HG02642 (cell line): ENCODE data around the gene ZNF432.
A peak's percentile ranks its signal among the peaks of the same experiment; 100 is the strongest.
"Not testable (repeated sequence)": the region's sequence is repeated elsewhere in the genome, so short reads cannot be mapped to it uniquely, and the experiment has no call there.

Source experiments
- ATAC-seq: cut with Tn5 transposase; IDR thresholded peaks from one replicate; pipeline ENCODE4 v1.9.1; 2021; ENCODE audit warnings: mild to moderate bottlenecking; ENCODE audit not compliant: unreplicated experiment, poor library complexity

Gene ZNF432

DNA sequence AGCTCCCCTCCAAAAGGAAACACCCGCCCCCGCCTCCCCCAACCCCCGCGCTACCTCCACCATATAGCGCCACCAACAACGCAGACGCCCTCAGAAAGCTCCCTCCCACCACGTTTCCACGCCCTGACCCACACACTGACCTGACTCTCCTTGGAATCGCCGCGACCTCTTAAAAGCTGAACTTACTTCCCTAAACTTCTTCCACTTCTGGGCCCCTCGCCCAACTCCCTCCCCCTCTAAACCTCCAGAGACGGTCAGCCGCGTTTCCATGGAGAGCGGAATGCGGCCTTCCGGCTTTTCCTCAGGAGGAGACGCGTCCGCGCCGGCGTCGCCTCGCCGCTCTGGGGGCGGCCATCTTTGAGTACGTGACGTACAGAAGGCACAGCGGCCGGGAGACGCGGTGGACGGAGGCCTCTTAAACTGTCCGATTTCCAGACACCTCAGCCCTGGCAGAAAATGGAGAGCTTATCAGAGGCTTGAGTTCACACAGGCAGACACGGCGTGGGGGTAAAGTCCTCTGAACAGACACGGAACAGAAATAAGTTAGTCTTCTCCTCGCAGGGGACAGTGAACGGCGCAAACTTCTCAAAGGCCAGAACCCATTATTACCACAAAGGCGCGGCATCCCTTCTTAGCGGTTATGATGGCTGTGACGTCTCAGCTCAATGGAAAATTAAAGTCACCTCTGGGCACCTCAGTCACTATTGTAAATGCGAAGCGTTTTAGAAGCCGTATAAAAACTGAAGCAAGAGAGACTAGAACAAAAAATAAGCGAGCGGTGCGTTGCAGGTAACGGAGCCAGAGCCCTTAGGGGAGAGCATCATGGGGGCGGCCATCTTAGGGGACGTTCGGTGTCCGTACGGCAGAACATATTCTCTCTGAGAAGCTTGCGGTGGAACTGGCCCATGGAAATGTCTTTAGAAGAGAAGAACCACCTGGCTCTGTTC is at the start of gene ZNF432:
Gene ZNF432 (minus strand): TSS at position 284 of the 947 bp plus-strand sequence. CDS start 1,970 bp downstream, outside the sequence.
- peak; percentile 94 for ATAC-seq

DNA sequence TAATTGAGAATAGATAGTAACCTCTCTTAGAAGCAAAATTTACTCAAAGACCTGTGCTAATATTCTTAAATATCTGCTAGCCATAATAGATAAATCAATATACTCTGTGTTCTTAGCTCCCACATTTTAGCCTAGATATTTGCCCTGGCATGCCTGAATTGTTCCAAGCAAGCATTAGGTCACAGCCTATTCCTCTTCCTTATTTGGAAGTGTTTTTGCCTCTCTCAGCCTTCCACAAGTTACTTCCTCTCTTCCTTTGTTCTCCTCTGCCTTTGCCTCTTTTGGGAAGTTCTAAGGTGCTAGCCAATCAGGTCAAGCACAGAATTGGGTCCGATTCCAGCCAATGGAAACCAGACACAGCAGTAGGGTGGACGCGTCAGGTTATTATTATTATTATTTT is 47.8 kb upstream of the ZNF432 start:
- not testable (repeated sequence) for ATAC-seq

DNA sequence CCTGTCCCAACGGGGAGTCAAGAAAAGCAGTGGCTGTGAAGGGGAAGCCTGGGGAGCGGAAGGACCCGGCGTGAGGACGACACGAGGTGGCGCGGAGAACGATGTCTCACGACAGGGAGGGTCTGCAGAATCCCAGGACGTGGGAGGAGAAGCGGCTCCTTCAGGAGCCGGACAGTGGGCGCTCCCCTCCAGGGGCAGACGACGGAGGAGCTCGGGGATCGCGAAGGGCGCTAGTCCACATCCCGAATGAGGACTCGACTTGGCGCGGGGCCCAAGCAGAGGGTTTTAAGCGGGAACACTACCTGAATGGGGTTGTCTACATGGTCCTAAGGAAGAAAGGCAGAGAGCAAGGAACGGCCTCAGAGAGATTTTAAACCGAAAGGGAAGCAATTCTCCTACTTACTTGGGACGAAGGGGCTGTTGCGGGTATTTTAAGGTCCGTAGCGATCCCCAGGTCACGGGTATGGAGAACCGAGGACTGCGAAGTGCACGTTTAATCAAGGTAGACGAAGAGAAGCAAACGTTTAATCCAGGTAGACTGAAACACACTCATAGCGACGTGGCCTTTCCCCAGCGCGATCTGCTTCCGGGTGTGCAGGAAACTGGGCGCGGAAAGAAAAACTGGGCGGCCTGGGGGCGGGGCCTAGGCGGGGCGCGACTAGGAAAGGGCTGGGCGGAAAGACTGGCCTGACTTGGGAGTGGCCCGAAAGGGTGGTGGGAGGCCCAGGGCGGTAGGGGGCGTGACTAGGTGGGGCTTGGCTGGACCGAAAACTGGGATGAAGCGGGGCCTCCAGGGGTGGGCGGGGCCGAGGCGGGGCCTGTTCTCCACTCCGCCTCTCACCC is 46.8 kb upstream of the ZNF432 start, which contains the start of gene ZNF841:
Gene ZNF841 (minus strand): TSS at position 594 of the 843 bp plus-strand sequence. CDS start 10,964 bp downstream, outside the sequence.
- ATAC-seq = peak; percentile 96

DNA sequence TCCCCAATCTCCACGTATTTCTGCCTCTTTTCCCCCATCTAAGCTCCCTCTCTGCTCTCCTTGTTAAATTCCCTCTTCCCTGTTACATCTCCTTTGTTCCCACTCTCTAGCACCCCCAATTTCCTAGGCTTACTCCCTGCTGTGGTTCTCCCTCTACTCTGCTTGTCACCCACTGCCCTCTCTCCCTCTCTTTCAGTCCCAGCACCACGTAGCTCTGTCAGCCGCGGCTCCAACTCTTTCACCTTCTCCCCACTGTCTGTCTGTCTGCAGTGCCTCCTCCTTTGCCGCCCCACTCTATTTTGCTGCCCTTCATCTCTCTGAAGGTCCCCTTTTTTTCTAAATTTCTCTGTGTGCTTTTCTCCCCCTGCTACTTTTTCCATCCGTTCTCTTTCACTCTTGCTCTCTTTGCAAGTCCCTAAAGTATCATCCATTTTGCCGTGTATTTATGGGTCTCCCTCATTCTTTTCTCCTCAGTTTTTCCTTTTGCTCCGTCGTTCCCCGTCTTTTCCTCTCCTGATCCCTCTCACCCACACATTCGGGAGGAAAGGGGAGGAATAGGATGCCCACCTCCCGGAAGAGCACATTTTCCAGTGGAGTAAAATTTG is 46.0 kb upstream of the ZNF432 start:
- ATAC-seq = no peak

DNA sequence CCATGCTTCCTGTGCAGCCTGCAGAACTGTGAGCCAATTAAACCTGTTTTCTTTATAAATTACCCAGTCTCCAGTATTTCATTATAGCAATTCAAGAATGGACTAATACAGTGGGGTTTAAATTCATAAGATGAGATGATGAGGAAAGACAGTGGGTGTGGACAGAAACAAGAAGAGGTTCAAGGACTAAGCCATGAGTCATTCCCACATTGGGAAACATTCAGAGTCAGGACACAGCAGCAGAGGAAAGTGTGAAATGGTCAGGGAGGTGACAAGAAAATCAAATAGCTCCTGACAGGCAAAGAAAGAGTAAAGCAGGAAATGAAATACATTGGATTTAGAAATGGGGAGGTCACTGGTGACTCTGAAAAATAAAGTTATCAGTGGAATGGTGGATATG is 37.8 kb upstream of the ZNF432 start:
- no peak for ATAC-seq

DNA sequence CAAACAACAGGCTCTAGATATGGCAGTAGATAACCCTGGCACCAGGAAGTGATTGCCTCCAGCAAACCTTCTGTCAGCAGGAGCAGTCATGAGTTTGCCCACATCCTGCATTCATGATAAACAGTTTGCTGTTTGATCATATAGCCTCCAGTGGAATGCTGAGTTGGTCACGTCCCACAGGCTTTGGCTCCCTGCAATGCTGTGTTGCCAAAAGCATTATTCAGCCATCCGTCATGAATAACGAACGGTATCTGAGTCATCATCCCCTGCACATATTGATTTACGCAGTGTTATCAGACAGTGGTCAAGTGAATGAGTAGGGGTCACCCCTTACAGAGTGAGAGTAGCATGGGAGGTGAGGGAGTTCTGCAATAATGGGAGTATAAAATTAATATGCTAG is 21.9 kb upstream of the ZNF432 start:
- no peak for ATAC-seq

DNA sequence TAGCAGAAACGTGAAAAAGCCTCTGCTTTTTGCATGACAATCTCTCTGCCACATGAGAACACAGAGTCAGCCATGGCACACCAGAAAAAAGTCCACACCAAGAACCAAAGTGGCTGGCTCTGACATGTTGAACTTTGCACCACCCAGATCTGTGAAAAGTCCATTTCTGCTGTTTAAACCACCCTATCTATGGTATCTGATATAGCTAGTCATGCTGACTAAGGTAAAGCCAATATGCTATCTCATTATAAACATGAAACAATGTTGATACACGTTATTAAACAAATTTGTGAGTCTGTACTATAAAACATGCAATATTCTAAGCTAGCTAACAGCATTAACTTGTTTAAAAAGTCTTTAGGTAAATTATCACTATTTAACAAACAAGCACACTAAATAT is 21.0 kb upstream of the ZNF432 start:
- ATAC-seq = no peak

DNA sequence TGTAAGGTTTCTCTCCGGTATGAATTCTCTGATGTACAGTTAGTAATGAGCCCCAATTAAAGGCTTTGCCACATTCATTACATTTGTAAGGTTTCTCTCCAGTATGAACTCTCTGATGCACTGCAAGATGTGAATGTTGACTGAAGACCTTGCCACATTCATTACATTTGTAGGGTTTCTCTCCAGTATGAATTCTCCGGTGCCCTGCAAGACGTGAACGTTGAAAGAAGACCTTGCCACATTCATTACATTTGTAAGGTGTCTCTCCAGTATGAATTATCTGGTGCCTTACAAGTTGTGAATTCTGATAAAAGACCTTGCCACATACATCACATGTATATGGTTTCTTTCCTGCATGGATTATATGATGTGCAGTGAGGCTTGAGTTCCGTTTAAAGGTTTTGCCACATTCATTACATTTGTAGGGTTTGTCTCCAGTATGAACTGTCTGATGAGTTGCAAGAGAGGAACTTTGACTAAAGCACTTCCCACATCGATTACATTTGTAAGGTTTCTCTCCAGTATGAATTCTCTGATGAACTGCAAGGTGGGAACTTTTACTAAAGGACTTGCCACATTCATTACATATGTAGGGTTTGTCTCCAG is 17.7 kb upstream of the ZNF432 start:
- no peak for ATAC-seq

DNA sequence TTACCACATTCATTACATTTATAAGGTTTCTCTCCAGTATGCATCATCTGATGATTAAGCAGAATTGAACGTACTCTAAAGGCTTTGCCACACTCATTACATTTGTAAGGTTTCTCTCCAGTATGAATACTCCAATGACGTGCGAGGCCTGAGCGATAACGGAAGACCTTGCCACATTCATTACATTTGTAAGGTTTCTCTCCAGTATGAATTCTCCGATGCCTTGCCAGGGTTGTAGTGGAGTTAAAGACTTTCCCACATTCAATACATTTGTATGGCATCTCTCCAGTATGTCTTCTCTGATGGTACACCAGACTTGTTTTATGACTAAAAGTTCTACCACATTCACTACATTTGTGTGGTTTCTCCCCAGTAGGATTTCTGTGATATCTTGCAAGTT is 16.8 kb upstream of the ZNF432 start:
- no peak for ATAC-seq

DNA sequence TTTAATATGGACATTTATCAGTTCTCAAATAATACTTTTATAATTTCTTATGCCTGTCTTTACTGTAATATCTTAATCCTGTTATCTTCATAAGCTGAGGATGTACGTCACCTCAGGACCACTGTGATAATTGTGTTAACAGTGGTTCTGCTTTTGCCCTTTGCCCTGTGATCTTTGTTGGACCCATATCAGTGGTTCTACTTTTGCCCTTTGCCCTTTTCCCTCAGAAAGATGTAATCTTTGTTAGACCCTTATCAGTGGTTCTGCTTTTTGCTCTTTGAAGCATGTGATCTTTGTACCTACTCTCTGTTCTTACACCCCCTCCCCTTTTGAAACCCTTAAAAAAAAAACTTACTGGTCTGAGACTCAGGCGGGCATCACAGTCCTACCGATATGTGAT is 7.8 kb upstream of the ZNF432 start:
- not testable (repeated sequence) for ATAC-seq

DNA sequence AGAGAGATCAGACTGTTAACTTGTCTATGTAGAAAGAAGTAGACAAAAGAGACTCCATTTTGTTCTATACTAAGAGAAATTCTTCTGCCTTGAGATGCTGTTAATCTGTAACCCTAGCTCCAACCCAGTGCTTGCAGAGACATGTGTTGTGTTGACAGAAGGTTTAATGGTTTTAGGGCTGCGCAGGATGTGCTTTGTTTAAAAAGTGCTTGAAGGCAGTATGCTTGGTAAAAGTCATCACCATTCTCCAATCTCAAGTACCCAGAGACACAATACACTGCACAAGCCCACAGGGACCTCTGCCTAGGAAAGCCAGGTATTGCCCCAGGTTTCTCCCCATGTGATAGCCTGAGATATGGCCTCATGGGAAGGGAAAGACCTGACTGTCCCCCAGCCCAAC is 3.1 kb upstream of the ZNF432 start:
- ATAC-seq = not testable (repeated sequence)

DNA sequence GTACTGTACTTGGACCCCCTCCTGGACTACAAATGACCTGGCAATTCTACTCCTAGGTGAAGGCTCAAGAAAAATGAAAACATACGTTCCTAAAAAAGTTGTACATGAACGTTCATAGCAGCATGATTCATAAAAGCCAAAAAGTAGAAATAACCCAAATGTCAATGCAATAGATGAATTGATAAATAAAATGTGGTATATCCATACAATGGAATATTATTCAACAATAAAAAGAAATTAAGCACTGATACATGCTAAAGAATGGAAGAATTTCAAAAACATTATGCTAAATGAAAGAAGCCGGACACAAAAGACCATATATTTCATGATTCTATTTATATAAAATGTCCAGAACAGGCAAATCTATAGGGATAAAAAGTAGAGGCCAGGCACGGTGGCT is 9.5 kb downstream of the ZNF432 start:
- no peak for ATAC-seq

DNA sequence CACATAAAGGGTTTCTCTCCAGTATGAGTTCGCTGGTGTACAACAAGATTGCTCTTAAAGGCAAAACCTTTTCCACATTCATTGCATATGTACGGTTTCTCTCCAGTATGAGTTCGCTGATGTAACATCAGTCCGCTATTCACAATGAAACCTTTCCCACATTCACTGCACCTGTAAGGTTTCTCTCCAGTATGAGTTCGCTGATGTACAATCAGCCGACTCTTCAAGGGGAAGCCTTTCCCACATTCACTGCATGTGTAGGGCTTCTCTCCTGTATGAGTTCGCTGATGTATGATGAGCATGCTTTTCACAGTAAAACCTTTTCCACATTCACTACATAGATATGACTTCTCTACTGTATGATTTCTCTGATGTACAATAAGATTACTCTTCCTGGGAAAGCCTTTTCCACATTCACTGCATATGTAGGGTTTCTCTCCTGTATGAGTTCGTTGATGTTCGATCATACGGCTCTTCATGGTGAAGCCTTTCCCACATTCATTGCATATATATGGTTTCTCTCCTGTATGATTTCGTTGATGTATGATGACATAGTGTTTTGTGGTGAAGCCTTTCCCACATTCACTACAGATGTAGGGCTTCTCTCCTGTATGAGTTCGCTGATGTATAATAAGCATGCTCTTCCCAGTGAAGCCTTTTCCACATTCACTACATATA is 14.4 kb downstream of the ZNF432 start:
- ATAC-seq = no peak

DNA sequence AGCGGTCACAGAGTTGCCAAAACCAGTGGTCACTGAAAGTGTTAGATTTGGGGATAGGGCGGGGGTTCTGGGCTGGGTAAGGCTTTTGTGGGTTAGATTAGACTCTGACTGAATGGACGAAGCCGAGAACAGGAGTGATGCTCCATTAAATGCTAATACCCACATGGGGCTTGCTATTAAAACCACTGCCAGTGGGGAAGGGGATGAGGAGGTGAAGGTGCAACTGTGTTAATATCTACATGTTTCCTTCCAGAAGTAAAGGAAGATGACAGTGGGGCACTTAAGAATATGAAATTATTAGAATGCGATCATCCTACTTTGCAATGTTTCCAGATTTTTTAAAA is 19.9 kb downstream of the ZNF432 start:
- ATAC-seq = peak; percentile 21

DNA sequence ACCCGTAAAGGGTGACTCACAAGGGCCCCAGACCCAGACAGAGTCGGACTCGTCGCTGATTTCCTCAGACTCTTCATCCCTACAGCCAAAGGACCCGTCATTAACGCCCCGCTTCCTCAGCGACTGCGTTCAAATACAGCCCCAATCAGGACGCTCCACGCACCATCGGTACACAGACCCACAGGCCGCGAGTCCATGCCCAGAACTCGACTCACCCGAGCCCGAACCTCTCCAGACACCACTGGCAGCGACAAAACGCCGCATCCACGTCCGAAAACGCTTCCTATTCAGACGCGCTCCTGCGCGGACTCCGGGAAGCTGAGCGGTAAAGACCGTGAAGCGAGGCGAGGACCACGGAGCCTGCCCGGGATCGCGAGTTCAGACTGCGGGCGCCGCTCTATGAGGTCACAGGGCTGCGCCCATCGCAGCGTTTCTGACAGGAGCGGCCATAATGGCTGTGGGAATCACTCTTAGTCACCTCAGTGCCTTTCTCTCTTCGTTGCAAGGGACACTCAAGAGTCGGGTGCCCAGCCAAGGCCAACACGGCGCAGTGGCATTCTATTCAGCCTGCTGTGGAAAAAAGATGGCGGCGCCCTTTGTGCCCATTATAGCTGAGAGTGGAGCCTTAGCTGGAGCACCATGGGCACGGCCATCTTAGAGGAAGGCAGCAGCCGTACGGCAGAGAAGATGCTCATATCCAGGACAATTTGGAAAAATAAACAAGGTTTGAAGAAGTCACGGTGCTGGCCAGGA is 20.4 kb downstream of the ZNF432 start, which contains the start of gene ZNF614:
Gene ZNF614 (minus strand): TSS at position 353 of the 753 bp plus-strand sequence. CDS start 2,634 bp downstream, outside the sequence.
- ATAC-seq = peak; percentile 93

DNA sequence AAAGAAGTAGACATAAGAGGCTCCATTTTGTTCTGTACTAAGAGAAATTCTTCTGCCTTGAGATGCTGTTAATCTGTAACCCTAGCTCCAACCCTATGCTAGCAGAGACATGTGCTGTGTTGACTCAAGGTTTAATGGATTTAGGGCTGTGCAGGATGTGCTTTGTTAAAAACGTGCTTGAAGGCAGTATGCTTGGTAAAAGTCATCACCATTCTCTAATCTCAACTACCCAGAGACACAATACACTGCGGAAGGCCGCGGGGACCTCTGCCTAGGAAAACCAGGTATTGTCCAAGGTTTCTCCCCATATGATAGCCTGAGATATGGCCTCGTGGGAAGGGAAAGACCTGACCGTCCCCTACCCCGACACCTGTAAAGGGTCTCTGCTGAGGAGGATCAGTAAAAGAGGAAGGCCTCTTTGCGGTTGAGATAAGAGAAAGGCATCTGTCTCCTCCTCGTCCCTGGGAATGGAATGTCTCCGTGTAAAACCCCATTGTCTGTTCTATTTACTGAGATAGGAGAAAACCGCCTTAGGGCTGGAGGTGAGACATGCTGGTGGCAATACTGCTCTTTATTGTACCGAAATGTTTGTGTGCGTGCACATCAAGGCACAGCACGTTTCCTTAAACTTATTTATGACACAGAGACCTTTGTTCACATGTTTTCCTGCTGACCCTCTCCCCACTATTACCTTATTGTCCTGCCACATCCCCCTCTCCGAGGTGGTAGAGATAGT is 22.2 kb downstream of the ZNF432 start:
- not testable (repeated sequence) for ATAC-seq

DNA sequence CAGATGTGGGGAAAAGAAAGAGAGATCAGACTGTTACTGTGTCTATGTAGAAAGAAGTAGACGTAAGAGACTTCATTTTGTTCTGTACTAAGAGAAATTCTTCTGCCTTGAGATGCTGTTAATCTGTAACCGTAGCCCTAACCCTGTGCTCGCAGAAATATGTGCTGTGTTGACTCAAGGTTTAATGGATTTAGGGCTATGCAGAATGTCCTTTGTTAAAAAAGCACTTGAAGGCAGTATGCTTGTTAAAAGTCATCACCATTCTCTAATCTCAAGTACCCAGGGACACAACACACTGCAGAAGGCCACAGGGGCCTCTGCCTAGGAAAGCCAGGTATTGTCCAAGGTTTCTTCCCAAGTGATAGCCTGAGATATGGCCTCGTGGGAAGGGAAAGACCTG is 24.2 kb downstream of the ZNF432 start:
- ATAC-seq = not testable (repeated sequence)

DNA sequence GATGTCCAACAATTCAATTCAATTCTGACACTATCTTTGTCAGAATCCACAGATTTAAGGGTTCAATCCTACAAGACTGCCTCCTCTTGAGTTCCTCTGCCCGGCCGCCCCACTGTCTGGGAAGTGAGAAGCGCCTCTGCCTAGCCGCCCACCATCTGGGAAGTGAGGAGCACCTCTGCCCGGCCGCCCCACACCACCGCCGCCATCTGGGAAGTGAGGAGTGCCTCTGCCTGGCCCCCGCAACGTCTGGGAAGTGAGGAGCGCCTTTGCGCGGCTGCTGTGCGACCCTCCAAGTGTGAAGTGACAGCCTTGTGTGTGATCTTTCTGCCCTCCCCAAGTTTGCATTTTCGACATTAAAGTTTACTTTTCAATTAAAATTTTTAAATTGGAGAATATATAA is 26.4 kb downstream of the ZNF432 start:
- no peak for ATAC-seq
